Measurements from ENCODE around the gene DYNLL1.

DNA sequence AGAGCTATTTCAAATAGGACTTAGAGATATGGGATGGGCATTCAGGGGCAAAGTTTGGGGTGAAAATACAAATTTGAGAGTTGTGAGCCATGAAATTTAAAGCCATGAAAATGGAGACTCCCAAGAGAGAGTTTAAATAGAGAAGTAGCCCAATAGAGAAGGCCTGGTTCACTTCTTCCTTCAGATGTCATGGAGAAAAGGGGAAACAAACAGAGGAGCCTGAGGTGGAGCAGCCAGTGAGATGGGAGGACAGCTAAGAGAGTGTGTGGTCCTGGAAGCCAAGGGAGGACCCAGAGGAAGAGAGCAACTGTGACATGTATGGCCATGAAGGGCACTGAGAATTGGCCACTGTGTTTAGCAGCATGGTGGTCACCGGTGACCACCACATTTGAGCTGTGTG is 12.3 kb upstream of the DYNLL1 start:
- no peak for TF ChIP-seq CTCF (conservative IDR thresholded peaks at IDR 0.05 in 1 of 2, IDR thresholded peaks at IDR 0.05 in 1 of 2; ENCODE audit: low read depth in 1 of 2, low read length in 2 of 2)
- TF ChIP-seq EZH2 (IDR thresholded peaks at IDR 0.05; ENCODE audit: low read length, missing control alignments): no peak

Data from fibroblast of lung (primary cell).